Gastrocnemius medialis (tissue), 4 donors: ENCODE results near the gene OMP. TPM values are rescaled to one million over a fixed set of nuclear protein-coding genes. Genes with fewer than 3 reads are reported as not detected.

ENCODE experiments used
- ATAC-seq, 2 donors: fragments of 150-250 bp; one replicate each; pipeline ENCODE4 v1.9.1; 2016
- DNase-seq, 2 donors: peaks; one replicate each; pipeline ENCODE4 v3.0.0-alpha.2; 2019
- H3K27ac ChIP-seq, 4 donors: fragments of 200-600 bp; sonication (generic); 1 replicate in 1 of 4; 2 replicates in 3 of 4; pipeline ENCODE4 v1.5.1; 2016 to 2018; ENCODE audit warnings: mild to moderate bottlenecking in 2 of 4, moderate library complexity in 1 of 4
- H3K27me3 ChIP-seq, 3 donors: fragments of 200-600 bp; sonication (generic) in 2 of 3; 1 replicate in 1 of 3; 2 replicates in 2 of 3; pipeline versions ENCODE4 v1.5.1 to v1.6.0; 2016 to 2019; ENCODE audit warnings: mild to moderate bottlenecking in 1 of 3, moderate library complexity in 1 of 3
- H3K36me3 ChIP-seq, 2 donors: fragments of 200-600 bp; sonication (generic) in 1 of 2; one replicate each; pipeline ENCODE4 v1.5.1; 2017 to 2018
- H3K4me1 ChIP-seq, 2 donors: fragments of 200-600 bp; sonication (generic) in 1 of 2; one replicate each; pipeline ENCODE4 v1.5.1; 2016 to 2017; ENCODE audit warnings: mild to moderate bottlenecking in 2 of 2
- H3K4me3 ChIP-seq, 4 donors: fragments of 200-600 bp; sonication (generic) in 3 of 4; 1 replicate in 1 of 4; 2 replicates in 3 of 4; pipeline ENCODE4 v1.5.1; 2016 to 2019; ENCODE audit warnings: mild to moderate bottlenecking in 2 of 4
- H3K9me3 ChIP-seq, 3 donors: fragments of 200-600 bp; sonication (generic) in 2 of 3; 1 replicate in 1 of 3; 2 replicates in 2 of 3; pipeline ENCODE4 v1.5.1; 2016 to 2019
- POLR2A ChIP-seq, 2 donors: fragments of 450-650 bp; IDR thresholded peaks; one replicate each; pipeline ENCODE4 v1.6.1; 2017; ENCODE audit warnings: antibody characterized with exemption in 2 of 2, mild to moderate bottlenecking in 2 of 2, moderate library complexity in 2 of 2
- in situ Hi-C, 4 donors: fragments of 200-750 bp; cut with MboI; loops; one replicate each; pipeline versions ENCODE4 v1.15.0 to v1.8.0; 2017; ENCODE audit warnings: low sequenced_read_pairs in 4 of 4
- intact Hi-C: fragments of 100-400 bp; cut with DNase I; formaldehyde crosslinking; loops from one replicate; pipeline ENCODE4 v1.15.1; 2023; ENCODE audit warnings: low total_unique reads
- total RNA-seq, 4 donors: library from RNA; depleted of rRNA; stranded (reverse); fragments of >200 nt; gene quantifications; one replicate each; pipeline versions ENCODE4 v1.1.0 to v1.2.3, GENCODE V29; 2016
- TF ChIP-seq, protein P1 (sequence below), 5 experiments: fragments of 450-650 bp in 3 of 5; fragments of 200-600 bp in 2 of 5; sonication (generic) in 2 of 5; IDR thresholded peaks in 4 of 5; conservative IDR thresholded peaks in 1 of 5; 1 replicate in 4 of 5; 2 replicates in 1 of 5; pipeline ENCODE4 v1.5.1; 2016 to 2019; ENCODE audit warnings: antibody characterized with exemption in 5 of 5, mild to moderate bottlenecking in 3 of 5, moderate library complexity in 3 of 5

OMP gene
- total RNA-seq, 4 donors from 2014 or later = not detected

- no peaks in the 10 kb centered on the region for H3K9me3 ChIP-seq
- no peak overlapping the region for H3K4me3 ChIP-seq
- no peaks in the 10 kb centered on the region for H3K36me3 ChIP-seq
- in situ Hi-C loops (no loop called here), intact Hi-C loops (no loop called here)
- DNase-seq (no peak), ATAC-seq (no peak)
- no peaks in the 10 kb centered on the region for H3K4me1 ChIP-seq
- H3K27ac ChIP-seq = no peak overlapping the region
- H3K27me3 ChIP-seq = no peaks in the 10 kb centered on the region
- TF ChIP-seq, protein P1, sequence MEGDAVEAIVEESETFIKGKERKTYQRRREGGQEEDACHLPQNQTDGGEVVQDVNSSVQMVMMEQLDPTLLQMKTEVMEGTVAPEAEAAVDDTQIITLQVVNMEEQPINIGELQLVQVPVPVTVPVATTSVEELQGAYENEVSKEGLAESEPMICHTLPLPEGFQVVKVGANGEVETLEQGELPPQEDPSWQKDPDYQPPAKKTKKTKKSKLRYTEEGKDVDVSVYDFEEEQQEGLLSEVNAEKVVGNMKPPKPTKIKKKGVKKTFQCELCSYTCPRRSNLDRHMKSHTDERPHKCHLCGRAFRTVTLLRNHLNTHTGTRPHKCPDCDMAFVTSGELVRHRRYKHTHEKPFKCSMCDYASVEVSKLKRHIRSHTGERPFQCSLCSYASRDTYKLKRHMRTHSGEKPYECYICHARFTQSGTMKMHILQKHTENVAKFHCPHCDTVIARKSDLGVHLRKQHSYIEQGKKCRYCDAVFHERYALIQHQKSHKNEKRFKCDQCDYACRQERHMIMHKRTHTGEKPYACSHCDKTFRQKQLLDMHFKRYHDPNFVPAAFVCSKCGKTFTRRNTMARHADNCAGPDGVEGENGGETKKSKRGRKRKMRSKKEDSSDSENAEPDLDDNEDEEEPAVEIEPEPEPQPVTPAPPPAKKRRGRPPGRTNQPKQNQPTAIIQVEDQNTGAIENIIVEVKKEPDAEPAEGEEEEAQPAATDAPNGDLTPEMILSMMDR (IDR thresholded peaks at IDR 0.05 in 4 of 5, conservative IDR thresholded peaks at IDR 0.05 in 1 of 5) = no peak
- no peak for TF ChIP-seq POLR2A (IDR thresholded peaks at IDR 0.05)
Observed at GRCh38 chr11:77106321-77106720, 3.7 kb downstream of the OMP start.

- TF ChIP-seq POLR2A (IDR thresholded peaks at IDR 0.05) = no peak
- TF ChIP-seq, protein P1 (IDR thresholded peaks at IDR 0.05 in 4 of 5, conservative IDR thresholded peaks at IDR 0.05 in 1 of 5) = no peak
- no peak for ATAC-seq
- intact Hi-C loops = no loop called here
Observed at GRCh38 chr11:77106759-77107158, 4.1 kb downstream of the OMP start.

GRCh38 chr11:77107950-77108349 lies 5.3 kb downstream of the OMP start:
- H3K27ac ChIP-seq = no peak overlapping the region
- H3K27me3 ChIP-seq = no peaks in the 10 kb centered on the region
- no peaks in the 10 kb centered on the region for H3K4me1 ChIP-seq
- H3K9me3 ChIP-seq = no peaks in the 10 kb centered on the region
- ATAC-seq (peak in 1 of 2 donors; percentile 64), DNase-seq (no peak)
- in situ Hi-C loops (no loop called here), intact Hi-C loops (no loop called here)
- H3K36me3 ChIP-seq = no peaks in the 10 kb centered on the region
- TF ChIP-seq, protein P1 (IDR thresholded peaks at IDR 0.05 in 4 of 5, conservative IDR thresholded peaks at IDR 0.05 in 1 of 5) = no peak
- no peak for TF ChIP-seq POLR2A (IDR thresholded peaks at IDR 0.05)
- no peak overlapping the region for H3K4me3 ChIP-seq

More at GRCh38 chr11:77106759-77107158, 4.1 kb downstream of the OMP start:
- no peaks in the 10 kb centered on the region for H3K9me3 ChIP-seq
- in situ Hi-C loops = no loop called here
- no peak for DNase-seq
- H3K36me3 ChIP-seq = no peaks in the 10 kb centered on the region
- no peak overlapping the region for H3K27ac ChIP-seq
- H3K4me3 ChIP-seq = no peak overlapping the region
- H3K4me1 ChIP-seq = no peaks in the 10 kb centered on the region
- H3K27me3 ChIP-seq = no peaks in the 10 kb centered on the region

- intact Hi-C loops = no loop called here
- Histone ChIP-seq H3K27me3 (no peaks in the 10 kb centered on the region), H3K27ac (no peak overlapping the region), H3K4me1 (no peaks in the 10 kb centered on the region), H3K4me3 (no peak overlapping the region), H3K36me3 (no peaks in the 10 kb centered on the region), H3K9me3 (no peaks in the 10 kb centered on the region)
- TF ChIP-seq, protein P1 (IDR thresholded peaks at IDR 0.05 in 4 of 5, conservative IDR thresholded peaks at IDR 0.05 in 1 of 5) = no peak
- no peak for TF ChIP-seq POLR2A (IDR thresholded peaks at IDR 0.05)
- in situ Hi-C loops = no loop called here
- DNase-seq = no peak
- ATAC-seq = no peak
Observed at GRCh38 chr11:77108436-77108835, 5.8 kb downstream of the OMP start.
